ENCODE measurements around the gene SPNS3.

- no peak for TF ChIP-seq EZH2phosphoT487 (IDR thresholded peaks at IDR 0.05; ENCODE audit: low read depth, severe bottlenecking, unreplicated experiment)
- TF ChIP-seq EZH2 (IDR thresholded peaks at IDR 0.05; ENCODE audit: borderline replicate concordance) = no peak
These were observed 13.0 kb upstream of the SPNS3 start for GRCh38 chr17:4420692-4421131.

Measured in hepatocyte (in vitro differentiated cells).